ENCODE results near the gene MOK.
"Not testable (repeated sequence)": the region's sequence is repeated elsewhere in the genome, so short reads cannot be mapped to it uniquely, and the experiment has no call there.

Gene MOK

DNA sequence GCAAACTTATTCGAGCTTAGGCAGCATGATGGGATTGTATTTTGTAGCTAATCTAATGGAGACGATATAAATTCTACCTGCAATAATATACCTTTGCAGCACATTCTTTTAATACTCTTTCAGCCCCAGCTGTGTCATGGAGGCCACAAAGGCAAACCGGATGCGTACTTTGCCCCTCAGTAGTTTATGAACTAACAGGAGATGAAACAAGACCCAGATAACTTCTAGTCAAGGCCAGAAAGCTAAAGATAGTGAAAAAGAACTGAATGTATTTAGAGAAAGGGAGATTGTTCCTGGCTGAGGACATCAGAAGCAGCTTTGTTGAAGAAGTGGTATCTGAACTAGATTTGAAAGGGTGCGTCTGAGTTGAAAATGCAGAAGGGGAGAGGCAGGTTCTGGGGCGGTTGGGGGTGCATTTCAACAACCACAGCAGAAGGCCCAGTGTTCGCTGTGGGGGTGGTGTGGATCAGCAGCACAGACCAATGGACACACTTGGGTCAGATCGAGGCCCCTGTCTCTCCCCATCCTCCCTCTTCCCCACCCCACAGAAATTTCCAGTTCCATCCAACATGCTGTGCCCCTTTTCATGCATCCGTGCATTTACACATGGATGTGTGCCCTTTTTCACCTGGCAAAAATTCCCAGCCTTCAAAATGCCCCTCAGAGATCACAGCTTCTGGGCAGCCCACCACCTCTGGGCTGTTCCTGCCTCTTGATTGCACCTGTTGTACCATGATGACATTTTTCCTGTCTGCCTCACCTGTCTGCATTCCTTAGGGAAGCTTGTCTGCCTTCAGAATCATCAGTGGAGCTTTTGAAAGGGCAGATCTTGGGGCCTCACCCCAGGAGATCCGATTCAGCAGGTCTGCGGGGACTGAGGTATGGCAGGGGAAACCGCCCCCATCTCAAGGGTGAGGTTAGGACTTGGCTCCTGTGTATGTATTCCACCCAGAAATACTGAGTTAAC, 16.8 kb upstream of the MOK start:
- DNase-seq, result no peak

DNA sequence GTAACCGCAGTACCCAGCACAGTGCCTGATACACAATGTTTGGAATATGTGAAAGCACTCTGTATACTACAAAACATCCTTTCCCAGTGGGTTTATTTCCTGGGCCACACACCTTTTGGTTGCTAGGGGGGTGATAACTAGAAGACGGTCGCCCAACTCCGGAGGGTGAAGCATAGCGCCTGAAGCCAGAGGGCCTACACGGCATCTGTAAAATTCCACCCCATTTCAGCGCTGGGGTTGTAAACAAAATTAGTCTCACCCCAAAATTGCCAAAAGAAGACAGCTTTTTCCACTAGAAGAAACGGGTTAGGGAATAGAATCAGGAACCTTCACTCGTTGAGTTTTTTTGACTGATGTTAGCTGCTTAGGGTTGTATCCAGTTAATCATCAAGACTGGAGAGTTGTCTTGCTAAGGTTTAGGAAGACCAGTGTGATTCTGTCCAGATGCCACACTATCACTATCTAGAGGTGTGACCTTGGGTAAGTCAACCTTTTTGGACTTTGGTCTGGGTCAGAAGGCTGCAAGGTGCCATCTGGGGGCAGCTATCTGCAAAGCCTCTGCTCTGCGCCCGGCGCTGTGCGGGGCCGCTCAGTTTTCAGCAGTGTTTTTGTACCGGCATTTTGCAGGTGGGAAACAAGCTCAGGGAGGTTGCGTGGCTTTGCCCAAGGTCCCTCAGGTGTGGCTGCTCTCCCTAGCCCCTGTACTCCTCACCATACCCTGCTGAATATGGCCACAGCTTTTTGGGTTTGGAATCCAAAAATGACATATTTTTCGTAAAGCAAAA, 15.9 kb upstream of the MOK start:
- no peak for DNase-seq

DNA sequence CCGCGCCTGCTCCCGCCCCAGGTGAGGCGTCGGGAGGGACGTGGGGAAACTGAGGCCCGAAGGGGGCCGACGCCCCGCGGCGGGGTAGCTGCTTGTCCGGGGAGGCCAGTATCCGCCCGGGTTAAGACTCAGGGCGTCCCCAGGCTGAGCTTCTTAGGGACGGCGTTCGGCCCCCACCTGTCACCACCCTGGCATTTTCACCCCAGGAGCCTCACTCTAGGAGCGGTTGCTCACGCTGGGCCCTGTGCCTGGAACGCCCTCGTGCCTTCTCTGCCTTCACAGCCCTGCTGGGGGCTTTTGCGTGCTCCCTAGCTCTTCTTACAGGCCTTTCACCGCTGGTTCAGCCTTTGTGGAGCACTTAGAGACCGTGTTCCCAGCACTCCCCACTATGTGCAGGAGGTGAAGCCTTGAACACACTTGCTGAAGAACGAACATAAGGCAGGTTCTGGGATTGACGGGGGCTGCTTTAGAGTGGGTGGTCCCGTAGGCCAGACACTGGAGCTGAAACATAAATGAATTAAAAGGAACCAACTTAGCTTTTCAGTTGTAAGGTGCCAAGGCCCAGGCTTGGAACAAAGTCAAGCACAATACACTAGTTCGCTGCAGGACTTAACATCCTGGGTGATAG, 15.2 kb upstream of the MOK start:
- no peak for DNase-seq

DNA sequence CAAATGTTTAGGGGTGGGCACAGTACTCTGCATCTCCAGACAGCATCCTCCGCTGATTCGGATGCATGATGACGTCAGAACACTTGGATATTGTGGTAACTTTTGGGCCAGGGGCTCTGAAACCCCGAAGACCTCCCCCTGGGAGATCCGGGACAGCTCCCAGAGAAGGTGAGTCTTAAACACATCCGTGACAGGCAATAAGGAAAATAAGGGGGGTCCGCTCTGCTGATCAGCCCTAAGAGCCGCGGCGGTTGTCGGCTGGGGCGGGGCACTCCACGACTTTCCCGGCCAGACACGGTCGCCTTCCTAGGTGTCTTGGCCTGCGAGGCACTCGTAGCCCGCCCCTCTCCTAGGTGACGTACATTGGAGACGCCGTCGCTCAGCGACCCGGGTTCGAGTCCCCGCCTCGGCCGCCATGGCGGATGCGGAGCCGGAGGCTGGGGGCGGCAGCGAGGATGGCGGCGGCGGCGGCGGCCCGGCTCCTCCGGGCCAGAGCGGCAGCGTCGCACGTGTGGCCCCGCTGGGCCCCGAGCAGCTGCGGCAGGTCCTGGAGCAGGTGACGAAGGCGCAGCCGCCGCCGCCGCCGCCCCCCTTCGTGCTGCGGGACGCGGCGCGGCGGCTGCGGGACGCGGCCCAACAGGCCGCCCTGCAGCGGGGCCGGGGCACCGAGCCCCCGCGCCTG, 14.5 kb upstream of the MOK start, which contains the start of gene ZNF839:
ZNF839 (plus strand) TSS at position 396 of the 682 bp plus-strand sequence; CDS start at position 416, 20 bp downstream.
- peak; percentile 34 for DNase-seq

DNA sequence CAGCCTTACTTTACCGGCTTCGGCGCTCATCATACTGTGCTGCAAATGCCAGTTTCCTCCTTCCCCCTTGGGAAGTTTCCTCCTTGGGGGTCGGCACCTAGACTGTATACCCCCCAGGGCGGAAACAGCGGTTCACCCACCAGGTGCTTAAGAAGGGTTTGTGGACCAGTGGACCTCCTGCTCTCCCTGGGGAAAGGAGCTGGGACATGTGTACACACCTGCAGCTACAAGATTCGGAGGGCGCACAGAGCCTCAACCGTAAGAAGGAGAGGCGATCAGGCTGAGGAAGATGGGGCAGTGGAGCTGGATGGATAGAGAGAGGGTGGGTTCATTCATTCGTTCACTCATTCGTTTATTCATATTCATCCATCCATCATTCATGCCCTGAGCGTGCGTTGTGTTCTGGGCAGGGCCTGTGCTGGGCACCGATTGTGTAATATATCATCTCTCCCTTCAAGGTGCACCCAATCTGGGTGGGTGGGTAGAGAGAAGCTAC, 13.9 kb upstream of the MOK start:
- DNase-seq, result no peak

DNA sequence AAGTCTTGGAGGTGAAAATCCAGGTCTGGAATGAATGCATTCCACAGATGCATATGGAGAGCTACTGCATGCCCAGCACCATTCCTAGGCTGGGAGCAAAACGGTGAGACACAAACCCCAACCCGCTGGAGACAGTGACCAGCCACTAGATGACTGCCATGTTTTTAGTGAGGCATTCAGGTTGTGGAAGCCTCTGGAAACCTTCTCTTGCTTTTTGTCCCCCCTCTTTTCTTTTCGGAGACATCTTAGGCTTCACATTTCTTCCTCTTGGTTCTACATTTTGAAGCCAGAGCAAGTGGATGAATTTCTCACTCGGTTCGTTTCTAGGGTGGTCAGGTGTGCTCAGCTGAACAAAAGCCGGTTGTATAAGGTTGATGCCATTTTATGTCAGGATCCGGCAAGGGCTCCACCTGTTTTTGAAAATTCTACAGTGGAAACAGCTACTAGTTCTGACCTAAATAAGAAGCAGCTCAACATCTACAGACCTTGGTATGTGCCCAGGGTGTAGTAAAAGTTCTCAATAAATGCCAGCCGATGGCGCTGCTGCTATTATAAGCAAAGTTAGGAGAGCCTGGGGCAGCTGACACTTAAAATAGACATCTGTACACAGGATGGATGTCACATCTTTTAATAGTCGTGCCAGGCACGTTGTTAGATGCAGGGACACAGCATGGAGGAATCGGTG, 12.7 kb upstream of the MOK start:
- DNase-seq, result peak; percentile 51

DNA sequence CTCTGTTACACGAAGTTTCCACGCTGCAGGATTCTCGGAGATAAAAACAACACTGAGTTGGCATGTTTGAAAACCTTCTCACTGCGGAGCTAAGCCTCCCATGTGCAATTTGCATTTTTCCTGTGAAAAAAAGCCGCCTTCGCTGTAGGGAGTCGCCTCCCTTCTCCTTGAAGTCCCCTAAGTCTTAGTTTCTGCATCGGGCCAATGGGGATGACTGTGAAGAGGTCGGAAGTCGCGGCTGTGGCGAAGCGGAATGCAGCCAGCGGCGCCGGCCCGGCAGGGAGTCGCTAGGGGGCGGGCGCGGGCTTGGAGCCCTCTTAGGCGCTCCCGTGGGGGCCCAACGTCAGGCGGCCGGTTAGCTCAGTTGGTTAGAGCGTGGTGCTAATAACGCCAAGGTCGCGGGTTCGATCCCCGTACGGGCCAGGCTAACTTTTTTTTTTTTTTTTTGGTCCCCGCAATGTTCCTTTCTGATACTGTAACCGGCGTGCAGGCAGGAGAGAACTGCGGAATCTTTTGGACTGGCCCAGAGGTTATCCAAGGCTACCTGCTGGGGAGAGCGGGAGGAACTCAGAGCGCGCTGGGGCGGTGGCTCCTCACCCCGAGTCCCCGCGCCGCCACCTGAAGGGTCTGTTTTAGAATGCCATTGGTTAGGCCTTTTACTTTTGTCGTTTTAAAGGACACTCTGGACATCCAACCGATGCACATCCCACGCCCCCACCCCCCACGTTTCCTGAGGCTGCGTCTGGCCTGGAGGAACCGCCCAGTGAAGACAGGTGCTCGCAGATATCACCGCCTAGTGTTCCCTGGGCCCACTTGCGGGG, 12.0 kb upstream of the MOK start:
- DNase-seq, result peak; percentile 76

DNA sequence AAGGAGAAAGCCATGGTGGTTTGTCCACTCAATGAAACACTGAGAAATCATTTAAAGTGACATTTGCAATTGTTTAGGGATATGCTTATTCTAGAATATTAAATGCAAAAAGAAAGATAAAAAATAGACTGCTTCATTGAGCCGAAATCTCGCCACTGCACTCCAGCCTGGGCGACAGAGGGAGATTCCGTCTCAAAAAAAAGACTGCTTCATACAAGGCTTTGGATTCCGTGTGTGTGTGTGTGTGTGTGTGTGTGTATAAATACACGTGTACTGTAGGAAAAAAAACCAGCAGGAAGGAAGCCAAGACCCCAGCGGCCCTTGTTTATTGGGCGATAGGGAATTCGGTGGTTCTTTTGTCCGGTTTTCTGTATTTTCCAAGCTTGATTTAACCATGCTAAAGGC, 11.4 kb upstream of the MOK start:
- no peak for DNase-seq

DNA sequence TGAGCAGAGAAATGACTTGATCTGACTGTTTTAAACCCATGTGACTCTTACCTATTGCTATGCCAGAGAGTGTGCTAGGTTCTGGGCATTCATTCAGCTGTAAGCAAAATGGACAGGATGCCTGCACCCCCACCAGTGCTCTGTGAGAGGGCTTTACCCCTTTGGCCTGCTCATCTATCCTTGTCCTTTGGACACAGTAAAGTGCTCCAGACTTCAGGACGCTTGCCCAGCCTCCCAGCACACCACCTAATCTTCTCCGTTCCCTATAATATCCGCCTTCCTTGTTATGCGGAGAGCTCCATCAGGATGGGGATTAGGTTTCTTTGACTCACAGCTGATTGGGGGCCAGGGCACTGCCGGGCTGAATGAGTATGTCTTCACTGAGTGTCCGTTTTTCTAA, 10.2 kb upstream of the MOK start:
- DNase-seq, result no peak

DNA sequence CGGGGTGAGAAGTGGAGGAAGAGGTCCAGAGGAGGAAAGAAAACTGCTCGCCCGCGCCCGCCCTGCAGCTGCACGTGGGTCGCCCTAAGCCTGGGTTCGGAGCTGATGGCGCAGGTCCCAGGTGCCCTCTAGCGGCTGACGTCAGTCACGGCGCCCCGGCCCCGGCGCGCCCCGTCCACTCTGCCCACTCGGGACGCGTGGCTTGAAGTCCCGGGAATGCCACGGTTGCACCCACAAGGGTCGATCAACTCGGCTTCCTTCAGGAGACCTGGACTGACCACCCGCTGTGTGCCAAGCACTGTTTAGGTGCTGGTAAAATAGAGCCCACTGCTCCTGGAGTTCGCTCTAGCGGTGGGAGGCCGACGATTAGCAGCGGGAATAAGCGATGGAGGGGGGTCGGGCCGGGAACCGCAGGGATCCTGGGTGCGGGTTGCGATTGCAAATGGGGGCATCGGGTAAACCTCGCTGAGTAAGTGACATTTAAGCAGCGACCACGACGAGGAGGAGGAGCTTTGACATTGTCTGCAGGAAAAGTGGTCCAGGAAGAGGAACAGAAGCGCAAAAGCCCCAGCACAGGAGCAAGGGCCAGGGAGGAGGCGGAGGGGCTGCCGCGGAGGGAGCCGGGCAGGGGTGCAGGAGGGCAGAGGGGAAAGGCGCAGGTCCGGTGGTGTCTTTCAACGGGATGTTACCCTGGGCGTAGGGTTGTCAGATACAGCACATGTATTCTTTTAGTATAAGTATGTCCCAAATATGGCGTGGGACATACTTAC, 9.5 kb upstream of the MOK start:
- DNase-seq, result peak; percentile 59

DNA sequence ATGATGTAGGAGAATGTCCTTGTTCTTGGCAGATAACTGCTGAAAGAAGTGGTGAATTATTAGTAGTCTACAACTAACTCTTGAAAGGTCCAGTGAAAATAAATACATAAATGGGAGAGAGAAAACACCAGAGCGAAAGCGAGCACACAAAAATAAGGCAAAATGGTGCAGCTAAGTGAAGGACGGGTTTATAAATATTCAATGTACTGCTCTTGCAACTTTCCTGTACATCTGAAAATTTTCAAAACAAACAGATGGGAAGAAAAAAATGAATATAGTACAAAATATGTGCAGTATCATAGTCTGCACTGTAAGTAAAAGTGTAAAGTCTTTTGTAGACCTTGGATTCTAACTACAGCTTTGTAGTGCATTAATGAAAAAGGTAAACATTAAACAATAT, 1.3 kb downstream of the MOK start:
- DNase-seq, result no peak

DNA sequence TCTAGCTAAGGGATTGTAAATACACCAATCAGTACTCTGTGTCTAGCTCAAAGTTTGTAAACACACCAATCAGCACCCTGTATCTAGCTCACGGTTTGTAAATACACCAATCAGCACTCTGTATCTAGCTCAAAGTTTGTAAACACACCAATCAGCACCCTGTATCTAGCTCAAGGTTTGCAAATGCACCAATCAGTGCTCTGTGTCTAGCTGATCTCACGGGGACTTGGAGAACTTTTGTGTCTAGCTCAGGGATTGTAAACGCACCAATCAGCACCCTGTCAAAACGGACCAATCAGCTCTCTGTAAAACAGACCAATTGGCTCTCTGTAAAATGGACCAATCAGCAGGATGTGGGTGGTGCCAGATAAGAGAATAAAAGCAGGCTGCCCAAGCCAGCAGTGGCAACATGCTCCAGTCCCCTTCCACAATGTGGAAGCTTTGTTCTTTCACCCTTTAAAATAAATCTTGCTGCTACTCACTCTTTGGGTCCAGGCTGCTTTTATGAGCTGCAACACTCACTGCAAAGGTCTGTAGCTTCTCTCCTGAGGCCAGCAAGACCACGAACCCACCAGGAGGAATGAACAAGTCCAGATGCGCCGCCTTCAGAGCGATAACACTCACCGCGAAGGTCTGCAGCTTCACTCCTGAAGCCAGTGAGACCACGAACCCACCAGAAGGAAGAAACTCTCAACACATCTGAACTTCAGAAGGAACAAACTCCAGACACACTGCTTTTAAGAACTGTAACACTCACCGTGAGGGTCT, 6.5 kb downstream of the MOK start:
- not testable (repeated sequence) for DNase-seq

DNA sequence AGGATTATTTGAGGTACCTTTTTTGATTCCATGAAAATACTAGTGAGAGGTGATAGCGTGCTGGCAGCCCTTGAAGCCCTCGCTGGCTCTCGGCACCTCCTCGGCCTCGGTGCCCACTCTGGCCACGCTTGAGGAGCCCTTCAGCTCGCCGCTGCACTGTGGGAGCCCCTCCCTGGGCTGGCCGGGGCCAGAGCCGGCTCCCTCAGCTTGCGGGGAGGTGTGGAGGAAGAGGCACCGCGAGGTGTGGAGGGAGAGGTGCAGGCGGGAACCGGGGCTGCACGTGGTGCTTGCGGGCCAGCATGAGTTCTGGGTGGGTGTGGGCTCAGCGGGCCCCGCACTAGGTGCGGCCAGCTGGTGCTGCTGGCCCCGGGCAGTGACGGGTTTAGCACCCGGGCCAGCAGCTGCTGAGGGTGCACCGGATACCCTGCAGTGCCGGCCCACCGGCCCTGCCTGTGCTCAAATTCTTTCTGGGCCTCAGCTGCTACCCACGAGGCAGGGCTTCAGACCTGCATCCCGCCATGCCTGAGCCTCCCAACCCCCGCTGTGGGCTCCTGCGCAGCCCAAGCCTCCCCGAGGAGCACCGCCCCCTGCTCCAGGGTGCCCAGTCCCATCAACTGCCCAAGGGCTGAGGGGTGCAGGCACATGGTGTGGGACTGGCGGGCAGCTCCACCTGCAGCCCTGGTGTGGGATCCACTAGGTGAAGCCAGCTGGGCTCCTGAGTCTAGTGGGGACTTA, 7.4 kb downstream of the MOK start:
- DNase-seq, result no peak

DNA sequence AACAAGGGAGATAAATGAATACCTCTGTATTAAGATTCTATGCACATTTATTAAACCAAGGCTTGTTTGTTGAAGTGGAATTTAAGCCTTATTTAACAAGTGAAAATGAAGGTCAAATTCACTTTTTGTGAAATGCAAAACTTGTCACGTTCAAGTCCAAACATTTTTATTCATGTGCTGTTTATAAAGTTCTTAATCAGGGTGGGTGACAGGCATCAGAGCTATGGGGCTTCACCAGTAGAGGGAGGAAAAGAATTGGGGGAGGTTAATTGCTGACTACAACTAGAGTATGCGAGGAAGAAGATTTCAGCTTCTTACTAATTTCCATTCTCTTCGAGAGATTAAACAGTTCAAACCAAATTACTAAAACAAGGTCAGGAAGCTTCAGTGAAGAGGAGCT, 9.7 kb downstream of the MOK start:
- DNase-seq, result no peak

DNA sequence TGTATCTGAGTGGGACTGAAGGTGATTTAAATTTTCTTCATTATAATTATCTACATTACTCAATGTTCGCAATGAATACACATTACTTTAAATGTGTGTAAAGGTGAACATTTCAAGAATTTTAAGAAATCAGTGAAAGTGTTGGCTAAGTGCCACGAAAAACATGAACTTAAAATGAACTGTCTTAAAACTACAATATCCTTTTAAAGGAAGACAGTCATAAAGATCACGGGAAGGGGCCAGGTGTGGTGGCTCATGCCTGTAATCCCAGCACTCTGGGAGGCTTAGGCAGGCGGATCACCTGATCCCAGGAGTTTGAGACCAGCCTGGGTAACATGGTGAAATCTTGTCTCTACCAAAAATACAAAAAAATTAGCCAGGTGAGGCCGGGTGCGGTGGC, 11.2 kb downstream of the MOK start:
- no peak for DNase-seq

DNA sequence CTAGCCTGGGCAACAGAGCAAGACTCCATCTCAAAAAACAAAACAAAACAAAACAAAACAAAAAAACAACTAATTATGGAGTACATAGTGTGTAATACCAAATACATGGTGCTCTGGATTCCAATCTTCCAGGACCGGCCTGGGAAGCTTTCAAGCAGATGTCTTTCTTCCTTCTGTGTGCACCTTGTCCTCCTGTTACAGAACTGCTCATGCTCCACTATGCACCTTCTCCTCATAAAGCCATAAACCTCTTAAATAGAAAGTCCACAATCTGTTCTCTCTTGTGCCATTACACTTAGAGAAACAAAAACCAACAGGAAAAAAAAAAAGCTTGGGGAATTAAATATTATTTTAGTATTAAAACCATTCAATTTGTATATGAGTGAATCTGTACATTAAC, 12.5 kb downstream of the MOK start:
- no peak for DNase-seq

DNA sequence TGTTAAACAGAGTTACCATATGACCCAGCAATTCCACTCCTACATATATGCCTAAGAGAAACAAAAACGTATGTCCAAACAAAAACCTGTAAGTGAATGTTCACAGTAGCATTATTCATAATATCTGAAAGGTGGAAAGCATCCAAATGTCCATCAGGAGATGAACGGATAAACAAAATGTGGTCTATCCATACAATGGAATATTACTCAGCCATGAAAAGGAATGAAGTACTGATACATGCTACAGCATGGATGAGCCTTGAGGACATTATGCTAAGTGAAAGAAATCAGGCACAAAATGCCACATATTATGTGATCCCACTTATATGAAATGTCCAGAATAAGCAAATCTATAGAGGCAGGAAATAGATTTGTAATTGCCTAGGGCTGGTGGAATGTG, 16.8 kb downstream of the MOK start:
- DNase-seq, result no peak

DNA sequence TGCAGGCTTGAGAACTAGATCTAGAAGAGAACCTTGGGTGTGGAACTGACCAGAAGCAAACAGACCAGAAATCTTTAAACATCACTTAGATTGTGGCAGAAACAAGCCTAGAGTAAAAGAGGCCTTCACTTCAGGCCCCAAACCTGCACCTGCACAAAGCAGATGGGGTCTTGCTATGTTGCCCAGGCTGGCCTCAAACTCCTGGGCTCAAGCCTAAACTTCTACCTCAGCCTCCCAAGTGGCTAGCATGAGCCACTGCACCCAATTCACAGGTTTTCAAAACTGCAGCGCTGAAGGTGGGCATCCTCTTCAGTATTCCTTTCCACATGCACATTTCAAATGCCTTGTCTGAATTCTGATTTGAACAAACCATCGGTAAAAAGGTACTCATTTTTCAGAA, 19.9 kb downstream of the MOK start:
- DNase-seq, result no peak

DNA sequence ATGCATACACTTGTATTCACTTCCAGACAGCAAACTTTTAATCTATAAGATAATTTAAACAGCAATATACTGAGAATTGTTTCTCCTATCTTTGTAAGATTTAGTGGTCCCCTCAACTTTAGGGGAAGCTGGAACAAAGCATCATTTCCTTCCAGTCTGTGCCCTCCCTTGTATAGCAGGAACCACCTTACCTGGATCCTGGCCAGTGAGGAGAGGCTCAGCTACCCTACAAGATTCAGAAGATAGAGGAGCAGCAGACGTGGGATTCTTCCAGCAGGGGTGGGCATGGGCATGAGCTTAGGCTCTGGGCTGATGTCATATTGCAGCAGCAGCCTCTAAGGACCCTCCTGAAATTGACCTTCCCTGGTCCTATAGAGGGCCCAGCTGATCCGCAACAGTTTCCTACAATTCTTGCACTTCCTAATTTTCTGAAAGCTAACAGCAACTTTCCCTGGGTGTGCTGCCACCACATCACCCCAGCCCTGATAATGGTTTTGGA, 21.3 kb downstream of the MOK start:
- no peak for DNase-seq

All from NCI-H1417 treated with DMSO at 0.1 percent for 48 hours (cell line).